Endothelial cell (in vitro differentiated cells): ENCODE measurements around the gene TRIM69. TPM values are rescaled to one million over a fixed set of nuclear protein-coding genes. Genes with fewer than 3 reads are reported as not detected.
"Not testable (repeated sequence)": the region's sequence is repeated elsewhere in the genome, so short reads cannot be mapped to it uniquely, and the experiment has no call there.

Experiments
- DNase-seq: peaks from one replicate; pipeline ENCODE4 v3.0.0; 2021; ENCODE audit warnings: low spot score
- H3K27ac Mint-ChIP-seq: one replicate; pipeline ENCODE4 v1.8.0; 2021; ENCODE audit warnings: mixed read lengths, inconsistent platforms; ENCODE audit not compliant: unreplicated experiment
- H3K27me3 Mint-ChIP-seq: one replicate; pipeline ENCODE4 v1.8.0; 2021; ENCODE audit warnings: mild to moderate bottlenecking, moderate library complexity, mixed read lengths, inconsistent platforms; ENCODE audit not compliant: unreplicated experiment
- H3K36me3 Mint-ChIP-seq: one replicate; pipeline ENCODE4 v1.8.0; 2021; ENCODE audit warnings: mild to moderate bottlenecking, low read depth, mixed read lengths, inconsistent platforms; ENCODE audit not compliant: unreplicated experiment
- H3K4me1 Mint-ChIP-seq: one replicate; pipeline ENCODE4 v1.8.0; 2021; ENCODE audit warnings: mild to moderate bottlenecking, mixed read lengths, inconsistent platforms; ENCODE audit not compliant: unreplicated experiment
- H3K4me3 Mint-ChIP-seq: one replicate; pipeline ENCODE4 v1.8.0; 2021; ENCODE audit warnings: mild to moderate bottlenecking, mixed read lengths, inconsistent platforms; ENCODE audit not compliant: unreplicated experiment
- H3K9me3 Mint-ChIP-seq: one replicate; pipeline ENCODE4 v1.8.0; 2021; ENCODE audit warnings: mixed read lengths, inconsistent platforms; ENCODE audit not compliant: unreplicated experiment
- CTCF ChIP-seq: fragments of 200-600 bp; sonication (generic); IDR thresholded peaks from one replicate; pipeline ENCODE4 v1.5.0; 2021; ENCODE audit warnings: antibody characterized with exemption; ENCODE audit not compliant: unreplicated experiment
- total RNA-seq: library from RNA; stranded (reverse); fragmentation: NEBNext Ultra II Directional; extraction: Animal tissue kit (Norgen Biotek cat#: 25700); gene quantifications from one replicate; pipeline ENCODE4 v1.2.1, GENCODE V29; 2021; ENCODE audit not compliant: unreplicated experiment

TRIM69 gene
- total RNA-seq, 1 donor from 2014 or later, result 13.4 TPM

GRCh38 chr15:44780608-44781007 is 44.3 kb downstream of the TRIM69 start:
- H3K4me3 Mint-ChIP-seq, result no peak overlapping the region
- no peaks in the 10 kb centered on the region for H3K27me3 Mint-ChIP-seq
- no peaks in the 10 kb centered on the region for H3K9me3 Mint-ChIP-seq
- DNase-seq, result no peak
- no peak overlapping the region for H3K27ac Mint-ChIP-seq
- H3K36me3 Mint-ChIP-seq, result no peaks in the 10 kb centered on the region
- no peak for TF ChIP-seq CTCF
- H3K4me1 Mint-ChIP-seq, result peaks cover 7% of the 10 kb centered on the region

DNA sequence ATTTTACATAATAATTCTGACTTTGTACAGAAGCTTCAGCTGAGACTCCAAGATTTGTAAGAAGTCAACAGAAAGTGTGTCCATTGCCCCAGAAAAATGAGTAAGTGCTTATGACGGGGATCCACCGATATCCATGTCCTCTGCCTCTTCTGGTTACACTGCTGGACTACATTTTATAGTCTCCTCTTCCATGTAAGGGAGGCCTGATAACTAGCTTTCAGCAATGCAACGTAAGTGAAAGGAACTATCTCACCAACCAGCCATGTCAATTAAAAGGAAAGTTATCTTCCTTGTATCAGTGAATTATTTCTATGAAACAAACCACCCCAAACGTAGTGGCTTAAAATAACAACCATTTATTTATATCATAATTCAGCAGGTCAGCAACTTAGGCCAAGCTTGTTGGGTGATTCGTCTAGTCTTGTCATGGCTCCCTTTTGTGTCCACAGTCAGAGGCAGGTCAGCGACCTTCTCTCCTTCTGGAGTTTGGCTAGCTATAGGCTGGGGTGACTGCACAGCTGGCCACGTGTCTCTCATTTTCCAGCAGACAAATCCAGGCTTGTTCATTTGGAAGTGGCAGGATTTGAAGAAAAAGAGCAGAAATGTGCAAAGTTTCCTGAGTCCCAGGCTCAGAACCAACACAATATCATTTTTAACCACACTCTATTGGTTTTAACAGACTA is 44.9 kb downstream of the TRIM69 start:
- no peaks in the 10 kb centered on the region for H3K9me3 Mint-ChIP-seq
- no peak overlapping the region for H3K4me3 Mint-ChIP-seq
- H3K4me1 Mint-ChIP-seq, result peaks cover 10% of the 10 kb centered on the region
- no peaks in the 10 kb centered on the region for H3K36me3 Mint-ChIP-seq
- no peak for DNase-seq
- no peak for TF ChIP-seq CTCF
- H3K27me3 Mint-ChIP-seq, result no peaks in the 10 kb centered on the region
- H3K27ac Mint-ChIP-seq, result no peak overlapping the region

DNA sequence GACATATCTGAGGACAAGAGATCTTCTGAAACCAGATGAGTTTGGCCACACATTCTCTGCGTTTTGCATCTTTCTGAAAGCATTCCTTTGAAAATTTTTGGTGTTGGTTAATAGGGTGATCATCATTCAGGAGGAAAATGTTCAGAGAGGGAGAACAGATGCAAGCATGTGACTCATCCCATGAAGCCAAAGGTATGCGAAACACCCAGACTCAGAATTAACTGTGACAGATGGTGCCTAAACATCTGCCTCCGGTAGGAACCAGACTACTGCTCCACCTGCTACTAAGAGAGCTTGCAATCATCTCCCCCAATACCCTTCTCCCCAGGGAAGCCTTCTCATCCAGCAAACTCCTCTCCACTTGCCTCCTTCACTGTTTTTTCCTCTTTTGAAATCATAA is 46.2 kb downstream of the TRIM69 start:
- peaks cover 10% of the 10 kb centered on the region for H3K4me1 Mint-ChIP-seq
- DNase-seq, result no peak
- no peak overlapping the region for H3K4me3 Mint-ChIP-seq
- H3K27me3 Mint-ChIP-seq, result no peaks in the 10 kb centered on the region
- no peak overlapping the region for H3K27ac Mint-ChIP-seq
- no peaks in the 10 kb centered on the region for H3K36me3 Mint-ChIP-seq
- no peak for TF ChIP-seq CTCF
- no peaks in the 10 kb centered on the region for H3K9me3 Mint-ChIP-seq

GRCh38 chr15:44784918-44785274 is 48.6 kb downstream of the TRIM69 start:
- H3K36me3 Mint-ChIP-seq, H3K27ac Mint-ChIP-seq, DNase-seq, H3K27me3 Mint-ChIP-seq, H3K9me3 Mint-ChIP-seq, H3K4me3 Mint-ChIP-seq: not testable (repeated sequence)
- peaks cover 10% of the 10 kb centered on the region for H3K4me1 Mint-ChIP-seq

DNA sequence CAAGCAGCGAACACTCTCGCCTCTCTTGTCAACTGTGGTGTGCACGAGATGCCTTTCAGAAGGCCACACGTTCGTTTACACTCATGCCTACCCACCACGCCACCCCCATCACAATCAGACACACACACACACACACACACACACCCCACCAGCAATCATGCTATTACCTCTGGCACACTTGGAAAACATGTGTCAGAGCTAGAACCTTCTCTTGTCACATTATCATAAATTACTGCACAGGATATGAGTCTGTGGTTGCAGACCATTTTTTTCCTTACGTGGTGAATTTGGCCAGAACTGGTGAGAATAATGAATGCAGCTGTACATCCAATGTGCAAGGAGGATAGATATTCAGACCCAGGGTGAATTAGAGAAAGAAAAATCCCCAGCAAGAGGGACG is 52.4 kb downstream of the TRIM69 start:
- Mint-ChIP-seq H3K36me3 (no peaks in the 10 kb centered on the region), H3K4me1 (peaks cover 10% of the 10 kb centered on the region), H3K4me3 (no peak overlapping the region), H3K27ac (no peak overlapping the region), H3K9me3 (no peaks in the 10 kb centered on the region), H3K27me3 (no peaks in the 10 kb centered on the region)
- no peak for DNase-seq
- TF ChIP-seq CTCF, result no peak
